ENCODE data around the gene ANKRD13C.
"Not testable (repeated sequence)": the region's sequence is repeated elsewhere in the genome, so short reads cannot be mapped to it uniquely, and the experiment has no call there.

Gene ANKRD13C

GRCh38 chr1:70360321-70360720 lies 5.8 kb upstream of the ANKRD13C start:
- DNase-seq (ENCODE audit: low read depth in 3 of 3), result no peak

- DNase-seq (ENCODE audit: low read depth in 3 of 3), result no peak
These were observed 4.5 kb upstream of the ANKRD13C start for GRCh38 chr1:70358921-70359564.

GRCh38 chr1:70355920-70356319 lies 1.4 kb upstream of the ANKRD13C start:
- no peak for DNase-seq (ENCODE audit: low read depth in 3 of 3)

GRCh38 chr1:70355111-70355407 lies 537 bp upstream of the ANKRD13C start:
- no peak for DNase-seq (ENCODE audit: low read depth in 3 of 3)

GRCh38 chr1:70353601-70354331 lies 756 bp downstream of the ANKRD13C start:
- DNase-seq (ENCODE audit: low read depth in 3 of 3), result peak; percentile 13 to 23 (median 13)

- no peak for DNase-seq (ENCODE audit: low read depth in 3 of 3)
These were observed 1.5 kb downstream of the ANKRD13C start for GRCh38 chr1:70353044-70353443.

GRCh38 chr1:70349799-70350198 lies 4.7 kb downstream of the ANKRD13C start:
- not testable (repeated sequence) for DNase-seq (ENCODE audit: low read depth in 3 of 3)

GRCh38 chr1:70348399-70349165 lies 5.9 kb downstream of the ANKRD13C start:
- no peak for DNase-seq (ENCODE audit: low read depth in 3 of 3)

- not testable (repeated sequence) for DNase-seq (ENCODE audit: low read depth in 3 of 3)
These were observed 14.9 kb downstream of the ANKRD13C start for GRCh38 chr1:70339644-70340043.

GRCh38 chr1:70336050-70336449 lies 18.5 kb downstream of the ANKRD13C start:
- no peak for DNase-seq (ENCODE audit: low read depth in 3 of 3)

GRCh38 chr1:70334436-70334835 lies 20.1 kb downstream of the ANKRD13C start:
- no peak for DNase-seq (ENCODE audit: low read depth in 3 of 3)

GRCh38 chr1:70333245-70333644 lies 21.3 kb downstream of the ANKRD13C start:
- no peak for DNase-seq (ENCODE audit: low read depth in 3 of 3)

- no peak for DNase-seq (ENCODE audit: low read depth in 3 of 3)
These were observed 22.6 kb downstream of the ANKRD13C start for GRCh38 chr1:70331962-70332361.

GRCh38 chr1:70327306-70328076 lies 27.0 kb downstream of the ANKRD13C start:
- DNase-seq (ENCODE audit: low read depth in 3 of 3), result no peak

- DNase-seq (ENCODE audit: low read depth in 3 of 3), result no peak
These were observed 29.8 kb downstream of the ANKRD13C start for GRCh38 chr1:70324683-70325082.

GRCh38 chr1:70319750-70320149 lies 34.8 kb downstream of the ANKRD13C start:
- no peak for DNase-seq (ENCODE audit: low read depth in 3 of 3)

GRCh38 chr1:70318191-70318590 lies 36.3 kb downstream of the ANKRD13C start:
- no peak for DNase-seq (ENCODE audit: low read depth in 3 of 3)

- DNase-seq (ENCODE audit: low read depth in 3 of 3), result no peak
These were observed 37.4 kb downstream of the ANKRD13C start for GRCh38 chr1:70317087-70317486.

- no peak for DNase-seq (ENCODE audit: low read depth in 3 of 3)
These were observed 38.7 kb downstream of the ANKRD13C start for GRCh38 chr1:70315782-70316181.

- no peak for DNase-seq (ENCODE audit: low read depth in 3 of 3)
These were observed 39.7 kb downstream of the ANKRD13C start for GRCh38 chr1:70314706-70315304.

- DNase-seq (ENCODE audit: low read depth in 3 of 3), result no peak
These were observed 43.2 kb downstream of the ANKRD13C start for GRCh38 chr1:70311369-70311768.

GRCh38 chr1:70299472-70299871 lies 55.0 kb downstream of the ANKRD13C start:
- DNase-seq (ENCODE audit: low read depth in 3 of 3), result no peak
